Measurements from ENCODE around the gene CLEC10A. TPM values are rescaled to one million over a fixed set of nuclear protein-coding genes. Genes with fewer than 3 reads are reported as not detected.

CLEC10A gene
- total RNA-seq, 4 donors from 2014 or later = 6.3 to 7.0 TPM; not detected in 2

DNA sequence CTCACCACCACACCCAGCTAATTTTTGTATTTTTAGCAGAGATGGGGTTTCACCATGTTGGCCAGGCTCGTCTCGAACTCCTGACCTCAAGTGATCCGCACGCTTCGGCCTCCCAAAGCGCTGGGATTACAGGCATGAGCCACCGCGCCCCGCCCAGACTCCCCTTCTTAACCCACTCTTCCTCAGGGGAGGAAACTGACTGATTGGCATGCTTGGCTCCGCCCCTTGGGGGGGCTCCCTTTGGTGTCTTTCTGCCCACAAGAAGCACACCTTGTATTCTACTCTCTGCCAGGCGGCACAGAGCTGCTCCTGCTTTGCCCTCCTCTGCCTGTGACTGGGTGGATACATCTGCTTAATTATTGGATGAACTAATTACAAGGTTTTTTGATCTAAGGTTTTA, 39.3 kb upstream of the CLEC10A start:
- 59 to 82% methylated on average over 3 to 11 of the region's 11 CpGs for WGBS, 2 donors (ENCODE audit: low coverage in 1 of 2)
- H3K9me3 ChIP-seq = no peaks in the 10 kb centered on the region
- in situ Hi-C loops (cut with MboI; ENCODE audit: low pct_ligation_motif_present in 1 of 4, low pct_unique_long_range_greater_than_20kb in 1 of 4, low sequenced_read_pairs in 3 of 4) (no loop called here), intact Hi-C loops (cut with DNase I; ENCODE audit: low total_unique reads) (no loop called here)
- no peak for TF ChIP-seq EP300 (IDR thresholded peaks at IDR 0.05; ENCODE audit: low read depth)
- TF ChIP-seq, protein P1, sequence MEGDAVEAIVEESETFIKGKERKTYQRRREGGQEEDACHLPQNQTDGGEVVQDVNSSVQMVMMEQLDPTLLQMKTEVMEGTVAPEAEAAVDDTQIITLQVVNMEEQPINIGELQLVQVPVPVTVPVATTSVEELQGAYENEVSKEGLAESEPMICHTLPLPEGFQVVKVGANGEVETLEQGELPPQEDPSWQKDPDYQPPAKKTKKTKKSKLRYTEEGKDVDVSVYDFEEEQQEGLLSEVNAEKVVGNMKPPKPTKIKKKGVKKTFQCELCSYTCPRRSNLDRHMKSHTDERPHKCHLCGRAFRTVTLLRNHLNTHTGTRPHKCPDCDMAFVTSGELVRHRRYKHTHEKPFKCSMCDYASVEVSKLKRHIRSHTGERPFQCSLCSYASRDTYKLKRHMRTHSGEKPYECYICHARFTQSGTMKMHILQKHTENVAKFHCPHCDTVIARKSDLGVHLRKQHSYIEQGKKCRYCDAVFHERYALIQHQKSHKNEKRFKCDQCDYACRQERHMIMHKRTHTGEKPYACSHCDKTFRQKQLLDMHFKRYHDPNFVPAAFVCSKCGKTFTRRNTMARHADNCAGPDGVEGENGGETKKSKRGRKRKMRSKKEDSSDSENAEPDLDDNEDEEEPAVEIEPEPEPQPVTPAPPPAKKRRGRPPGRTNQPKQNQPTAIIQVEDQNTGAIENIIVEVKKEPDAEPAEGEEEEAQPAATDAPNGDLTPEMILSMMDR (IDR thresholded peaks at IDR 0.05) = no peak
- TF ChIP-seq POLR2AphosphoS5 (IDR thresholded peaks at IDR 0.05) = no peak
- TF ChIP-seq POLR2A (IDR thresholded peaks at IDR 0.05) = no peak
- peaks cover 5% of the 10 kb centered on the region for H3K27me3 ChIP-seq
- H3K36me3 ChIP-seq = no peaks in the 10 kb centered on the region
- no peaks in the 10 kb centered on the region for H3K4me1 ChIP-seq
- H3K27ac ChIP-seq = no peak overlapping the region
- no peak overlapping the region for H3K4me3 ChIP-seq
- no peak for DNase-seq

DNA sequence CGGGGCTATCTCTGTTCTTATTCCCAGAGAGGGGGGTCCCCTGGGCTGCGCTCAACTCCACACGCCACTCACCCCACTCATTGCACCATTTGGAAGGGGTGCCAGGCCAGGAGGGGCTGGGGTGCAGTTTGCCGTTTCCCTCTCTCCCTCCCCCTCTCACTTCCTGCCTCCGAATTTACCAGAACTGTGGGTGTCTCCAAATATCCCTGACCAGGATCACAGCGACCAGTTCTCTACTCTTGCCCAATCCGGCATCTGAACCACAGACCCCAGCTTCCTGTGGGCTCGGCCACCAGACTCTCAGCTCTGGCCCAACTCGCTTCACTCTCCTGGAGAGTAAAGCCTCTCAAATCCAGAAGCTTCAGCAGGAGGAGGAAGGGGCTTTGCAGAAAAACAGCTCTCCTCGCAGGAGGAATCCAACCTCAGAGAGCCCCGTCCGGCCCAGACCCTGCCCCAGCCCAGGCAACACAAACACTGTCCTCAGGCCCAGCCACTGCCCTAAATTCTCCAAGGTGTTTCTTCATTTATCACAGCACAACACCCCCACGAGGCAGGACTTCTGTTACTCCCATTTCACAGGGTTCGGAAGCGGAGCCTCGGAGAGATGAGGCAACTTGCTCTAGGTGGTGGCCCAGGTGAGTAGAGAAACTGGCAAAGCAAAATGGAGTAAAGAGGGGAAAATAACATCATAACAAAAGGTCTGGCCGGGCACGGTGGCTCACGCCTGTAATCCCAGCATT, 35.0 kb upstream of the CLEC10A start:
- no peak overlapping the region for H3K27ac ChIP-seq
- H3K36me3 ChIP-seq = no peaks in the 10 kb centered on the region
- peaks cover 4% of the 10 kb centered on the region for H3K27me3 ChIP-seq
- H3K4me1 ChIP-seq = no peaks in the 10 kb centered on the region
- no peak for TF ChIP-seq EP300 (IDR thresholded peaks at IDR 0.05; ENCODE audit: low read depth)
- no peak for TF ChIP-seq POLR2AphosphoS5 (IDR thresholded peaks at IDR 0.05)
- no peak for TF ChIP-seq POLR2A (IDR thresholded peaks at IDR 0.05)
- TF ChIP-seq, protein P1 (IDR thresholded peaks at IDR 0.05) = no peak
- no peaks in the 10 kb centered on the region for H3K9me3 ChIP-seq
- intact Hi-C loops (cut with DNase I; ENCODE audit: low total_unique reads) (no loop called here), in situ Hi-C loops (cut with MboI; ENCODE audit: low pct_ligation_motif_present in 1 of 4, low pct_unique_long_range_greater_than_20kb in 1 of 4, low sequenced_read_pairs in 3 of 4) (no loop called here)
- no peak for DNase-seq
- whole genome bisulfite sequencing, 2 donors (ENCODE audit: low coverage in 1 of 2) = 56% methylated on average over 19 of the region's 19 CpGs; no CpG with 5 or more reads in 1 of the 2 donors
- no peak overlapping the region for H3K4me3 ChIP-seq

DNA sequence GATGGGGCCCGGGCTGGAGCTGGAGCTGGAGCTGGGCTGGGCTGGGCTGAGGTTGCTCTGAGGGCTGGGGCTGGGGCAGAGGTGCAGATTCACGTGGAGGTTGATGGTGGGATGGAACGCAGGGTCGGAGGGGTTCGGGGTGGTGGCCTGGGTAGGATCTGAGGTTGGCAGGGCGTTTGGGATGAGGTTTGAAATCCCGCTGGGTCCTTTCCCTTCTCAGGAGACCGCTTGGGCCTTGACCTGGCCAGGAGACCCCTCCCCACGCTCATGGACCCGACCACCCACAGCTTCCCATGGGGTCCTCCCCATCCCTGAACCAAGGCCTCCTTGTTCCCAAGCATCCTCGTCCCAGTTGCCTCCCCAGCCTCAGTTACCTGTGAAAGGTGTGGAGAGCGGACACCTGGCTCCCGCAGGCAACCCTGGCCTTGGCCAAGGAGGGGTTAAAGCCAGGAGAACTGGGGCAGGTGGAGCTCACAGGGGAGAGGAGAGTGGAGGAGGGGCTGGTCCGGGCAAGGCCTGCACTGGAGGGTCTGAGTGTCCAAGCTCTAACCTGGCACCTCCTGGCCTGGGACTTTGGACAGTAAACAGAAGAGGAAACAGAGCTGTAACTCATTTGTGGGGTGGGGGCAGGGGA, 34.3 kb upstream of the CLEC10A start, which contains the start of gene ASGR2:
Gene ASGR2 (minus strand): TSS at position 582 of the 634 bp plus-strand sequence. CDS start 582 bp downstream, outside the sequence.
- Histone ChIP-seq H3K4me3 (no peak within 1 kb of the TSS), H3K27ac (no peak within 1 kb of the TSS), H3K4me1 (no peaks in the 10 kb centered on the region), H3K36me3 (no peaks in the 10 kb centered on the region), H3K9me3 (no peaks in the 10 kb centered on the region), H3K27me3 (no peaks in the 10 kb centered on the region)
- in situ Hi-C loops (cut with MboI; ENCODE audit: low pct_ligation_motif_present in 1 of 4, low pct_unique_long_range_greater_than_20kb in 1 of 4, low sequenced_read_pairs in 3 of 4) (no loop called here), intact Hi-C loops (cut with DNase I; ENCODE audit: low total_unique reads) (no loop called here)
- TF ChIP-seq, protein P1 (IDR thresholded peaks at IDR 0.05) = no peak
- TF ChIP-seq EP300 (IDR thresholded peaks at IDR 0.05; ENCODE audit: low read depth) (no peak), POLR2A (IDR thresholded peaks at IDR 0.05) (no peak)
- WGBS, 2 donors (ENCODE audit: low coverage in 1 of 2) = 75% methylated on average over 14 of the region's 14 CpGs; no CpG with 5 or more reads in 1 of the 2 donors
- DNase-seq = no peak

DNA sequence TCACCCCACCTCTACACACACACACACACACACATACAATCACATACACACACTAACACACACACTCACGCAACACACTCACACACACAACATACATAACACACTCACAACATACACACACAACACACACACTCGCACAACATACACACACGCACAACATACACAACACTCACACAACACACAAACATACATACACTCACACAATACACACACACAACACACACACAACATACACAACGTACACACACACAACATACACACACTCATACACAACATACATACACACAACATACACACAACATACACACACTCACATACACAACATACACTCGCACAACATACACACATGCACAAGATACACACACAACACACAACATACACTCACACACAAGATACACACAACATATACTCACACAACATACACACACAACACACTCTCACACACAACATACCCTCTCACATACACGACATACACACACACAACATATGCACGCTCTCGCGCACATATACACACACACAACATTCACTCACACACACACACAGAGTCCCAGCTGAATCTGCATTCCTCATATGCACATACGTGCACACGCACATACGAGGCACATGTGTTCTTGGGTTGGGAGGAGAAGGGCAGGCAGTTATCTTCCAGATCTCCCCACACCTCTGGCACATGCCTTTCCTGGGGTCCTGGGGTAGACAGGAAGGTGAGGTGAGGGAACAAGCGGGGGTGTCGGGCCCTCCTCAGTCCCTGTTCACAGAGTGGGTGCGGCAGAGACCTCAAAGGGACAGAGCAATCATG, 33.4 kb upstream of the CLEC10A start:
- Histone ChIP-seq H3K4me1 (no peaks in the 10 kb centered on the region), H3K4me3 (no peak overlapping the region), H3K27me3 (no peaks in the 10 kb centered on the region), H3K36me3 (no peaks in the 10 kb centered on the region), H3K27ac (no peak overlapping the region), H3K9me3 (no peaks in the 10 kb centered on the region)
- WGBS, 2 donors (ENCODE audit: low coverage in 1 of 2) = 89 to 92% methylated on average over 13 to 15 of the region's 15 CpGs
- intact Hi-C loops (cut with DNase I; ENCODE audit: low total_unique reads) = no loop called here
- in situ Hi-C loops (cut with MboI; ENCODE audit: low pct_ligation_motif_present in 1 of 4, low pct_unique_long_range_greater_than_20kb in 1 of 4, low sequenced_read_pairs in 3 of 4) = no loop called here
- TF ChIP-seq EP300 (IDR thresholded peaks at IDR 0.05; ENCODE audit: low read depth) (no peak), POLR2AphosphoS5 (IDR thresholded peaks at IDR 0.05) (no peak), POLR2A (IDR thresholded peaks at IDR 0.05) (no peak)
- TF ChIP-seq, protein P1 (IDR thresholded peaks at IDR 0.05) = no peak
- no peak for DNase-seq

All from transverse colon (tissue), 4 donors.